Fibroblast of lung (primary cell): ENCODE measurements around the gene PAIP2.

Source experiments
- CTCF ChIP-seq, 2 donors: IDR thresholded peaks in 1 of 2; conservative IDR thresholded peaks in 1 of 2; 1 replicate in 1 of 2; 2 replicates in 1 of 2; pipeline ENCODE4 v1.5.1; 2011 to 2012; ENCODE audit warnings: low read length in 2 of 2, control low read depth in 1 of 2, inconsistent platforms in 1 of 2, low read depth in 1 of 2, mild to moderate bottlenecking in 1 of 2
- EZH2 ChIP-seq: IDR thresholded peaks from 2 replicates; pipeline ENCODE4 v1.5.1; 2012; ENCODE audit warnings: low read length, control low read depth, mild to moderate bottlenecking; ENCODE audit errors: missing control alignments

GRCh38 chr5:139389701-139390638 lies 48.3 kb downstream of the PAIP2 start, which contains the start of gene MZB1:
- no peak for TF ChIP-seq CTCF (conservative IDR thresholded peaks at IDR 0.05 in 1 of 2, IDR thresholded peaks at IDR 0.05 in 1 of 2; ENCODE audit: low read depth in 1 of 2, low read length in 2 of 2)
- no peak for TF ChIP-seq EZH2
